Left lung (tissue), 10 donors: Measurements from ENCODE around the gene MLLT3. TPM values are rescaled to one million over a fixed set of nuclear protein-coding genes. Genes with fewer than 3 reads are reported as not detected.

Experiments
- ATAC-seq: fragments of 200-7000 bp; cut with Tn5 transposase; one replicate; pipeline ENCODE4 v1.9.1; 2020; ENCODE audit warnings: moderate library complexity
- DNase-seq, 4 donors: peaks; one replicate each; pipeline ENCODE4 v3.0.0-alpha.2; 2013 to 2020
- H3K27ac ChIP-seq, 2 donors: fragments of 200-600 bp; sonication (generic) in 1 of 2; one replicate each; pipeline versions ENCODE4 v1.5.0 to v1.8.0; 2020 to 2021
- H3K27me3 ChIP-seq, 2 donors: fragments of 200-600 bp; sonication (generic) in 1 of 2; one replicate each; pipeline versions ENCODE4 v1.5.0 to v1.8.0; 2020 to 2021
- H3K36me3 ChIP-seq, 2 donors: fragments of 200-600 bp; sonication (generic) in 1 of 2; one replicate each; pipeline versions ENCODE4 v1.5.0 to v1.8.0; 2020 to 2021
- H3K4me1 ChIP-seq, 2 donors: fragments of 200-600 bp; one replicate each; pipeline ENCODE4 v1.8.0; 2021
- H3K4me3 ChIP-seq, 2 donors: fragments of 200-600 bp; sonication (generic) in 1 of 2; one replicate each; pipeline versions ENCODE4 v1.5.0 to v1.8.0; 2020 to 2021; ENCODE audit warnings: mild to moderate bottlenecking in 1 of 2
- H3K9me3 ChIP-seq, 2 donors: fragments of 200-600 bp; sonication (generic) in 1 of 2; one replicate each; pipeline versions ENCODE4 v1.5.0 to v1.8.0; 2020 to 2021
- intact Hi-C, 2 donors: fragments of 100-400 bp; cut with DNase I; formaldehyde crosslinking; loops; one replicate each; pipeline versions ENCODE4 v1.11.2 to v1.14.2; 2022
- polyA plus RNA-seq, 6 donors: library from polyadenylated mRNA; unstranded; fragments of 120-200 nt; gene quantifications; one replicate each; pipeline ENCODE4 v1.2.1, GENCODE V29; 2013; ENCODE audit not compliant: insufficient read length in 6 of 6
- total RNA-seq, 2 donors: library from RNA; stranded (reverse); fragmentation: NEBNext Ultra II Directional; extraction: Animal tissue kit (Norgen Biotek cat#: 25700); gene quantifications; one replicate each; pipeline ENCODE4 v1.2.1, GENCODE V29; 2021
- TF ChIP-seq, protein P1 (sequence below), 2 donors: fragments of 200-600 bp; sonication (generic) in 1 of 2; IDR thresholded peaks; one replicate each; pipeline versions ENCODE4 v1.5.0 to v1.8.0; 2021; ENCODE audit warnings: antibody characterized with exemption in 2 of 2
- donor health status: DM: no; HTN: yes; CAD: no.
- donor health status: DM: no; HTN: no; CAD: no.

Gene MLLT3
- total and polyA plus RNA-seq, 8 donors: 17.0 to 38.2 (median 32.5) TPM

DNA sequence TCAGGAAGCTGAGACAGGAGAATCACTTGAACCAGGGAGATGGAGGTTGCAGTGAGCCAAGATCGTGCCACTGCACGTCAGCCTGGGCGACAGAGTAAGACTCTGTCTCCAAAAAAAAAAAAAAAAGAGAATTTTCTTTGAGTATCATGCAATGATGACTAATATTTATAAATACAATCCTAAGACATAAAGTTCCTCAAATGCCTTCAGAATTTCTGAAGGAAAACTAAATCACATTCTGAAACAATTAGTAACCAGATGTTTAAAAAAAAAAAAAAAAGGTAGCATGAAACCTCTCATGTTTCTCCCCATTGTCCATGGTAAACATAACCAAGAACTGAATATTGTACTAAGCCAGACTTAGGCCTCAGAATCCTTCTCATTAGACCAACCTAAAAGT is 23.1 kb downstream of the MLLT3 start:
- intact Hi-C loops: no loop called here
- DNase-seq (no peak), ATAC-seq (no peak)
- Histone ChIP-seq H3K9me3 (no peaks in the 10 kb centered on the region), H3K27ac (no peak overlapping the region), H3K36me3 (no peaks in the 10 kb centered on the region), H3K4me1 (peaks cover 10 to 19% of the 10 kb centered on the region in 2 donors), H3K27me3 (no peaks in the 10 kb centered on the region), H3K4me3 (no peak overlapping the region)
- TF ChIP-seq, protein P1, sequence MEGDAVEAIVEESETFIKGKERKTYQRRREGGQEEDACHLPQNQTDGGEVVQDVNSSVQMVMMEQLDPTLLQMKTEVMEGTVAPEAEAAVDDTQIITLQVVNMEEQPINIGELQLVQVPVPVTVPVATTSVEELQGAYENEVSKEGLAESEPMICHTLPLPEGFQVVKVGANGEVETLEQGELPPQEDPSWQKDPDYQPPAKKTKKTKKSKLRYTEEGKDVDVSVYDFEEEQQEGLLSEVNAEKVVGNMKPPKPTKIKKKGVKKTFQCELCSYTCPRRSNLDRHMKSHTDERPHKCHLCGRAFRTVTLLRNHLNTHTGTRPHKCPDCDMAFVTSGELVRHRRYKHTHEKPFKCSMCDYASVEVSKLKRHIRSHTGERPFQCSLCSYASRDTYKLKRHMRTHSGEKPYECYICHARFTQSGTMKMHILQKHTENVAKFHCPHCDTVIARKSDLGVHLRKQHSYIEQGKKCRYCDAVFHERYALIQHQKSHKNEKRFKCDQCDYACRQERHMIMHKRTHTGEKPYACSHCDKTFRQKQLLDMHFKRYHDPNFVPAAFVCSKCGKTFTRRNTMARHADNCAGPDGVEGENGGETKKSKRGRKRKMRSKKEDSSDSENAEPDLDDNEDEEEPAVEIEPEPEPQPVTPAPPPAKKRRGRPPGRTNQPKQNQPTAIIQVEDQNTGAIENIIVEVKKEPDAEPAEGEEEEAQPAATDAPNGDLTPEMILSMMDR (IDR thresholded peaks at IDR 0.05): no peak

DNA sequence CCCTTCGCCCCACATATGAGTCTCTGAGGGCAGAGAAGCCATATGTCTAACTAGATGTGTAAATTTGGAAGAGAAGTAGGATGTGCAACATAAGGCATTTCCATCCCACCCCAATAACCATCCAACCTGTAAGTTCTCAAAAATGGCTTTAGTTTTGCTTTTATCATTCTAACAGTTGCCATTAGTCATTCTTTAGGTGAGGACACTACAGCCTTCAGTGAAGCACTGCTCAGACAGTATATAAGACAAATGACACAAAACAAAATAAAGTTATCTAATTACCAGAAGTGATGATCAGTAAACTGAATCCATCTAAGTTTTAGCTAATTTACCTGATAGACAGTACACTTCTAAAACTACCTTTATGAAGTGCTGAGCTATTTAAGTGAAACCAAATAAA is 23.9 kb downstream of the MLLT3 start:
- DNase-seq: no peak
- peaks cover 9 to 15% of the 10 kb centered on the region in 2 donors for H3K4me1 ChIP-seq
- H3K36me3 ChIP-seq: no peaks in the 10 kb centered on the region
- intact Hi-C loops: no loop called here
- no peaks in the 10 kb centered on the region for H3K9me3 ChIP-seq
- TF ChIP-seq, protein P1 (IDR thresholded peaks at IDR 0.05): no peak
- H3K27ac ChIP-seq: no peak overlapping the region
- no peak for ATAC-seq
- H3K27me3 ChIP-seq: no peaks in the 10 kb centered on the region
- H3K4me3 ChIP-seq: no peak overlapping the region

DNA sequence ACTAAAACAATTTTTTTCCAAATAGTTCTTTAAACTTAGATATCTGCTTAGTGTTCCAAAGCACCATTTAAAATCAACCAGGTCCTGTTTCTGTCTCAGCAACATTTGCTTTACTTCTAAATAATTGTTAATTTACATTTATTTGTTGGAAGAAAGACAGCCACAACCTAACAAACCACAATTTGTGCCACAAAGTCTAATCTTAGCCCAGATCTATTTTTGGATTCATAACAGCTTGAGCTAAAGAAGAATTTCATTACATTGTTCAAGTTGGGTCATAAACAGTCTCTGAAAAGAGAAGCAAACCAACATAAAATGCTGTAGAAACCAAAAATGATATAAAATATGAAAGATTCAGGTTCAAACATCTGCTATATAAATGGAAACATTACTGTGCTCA is 24.4 kb downstream of the MLLT3 start:
- Histone ChIP-seq H3K9me3 (no peaks in the 10 kb centered on the region), H3K4me3 (no peak overlapping the region), H3K4me1 (peaks cover 4 to 10% of the 10 kb centered on the region in 2 donors), H3K27ac (no peak overlapping the region), H3K36me3 (no peaks in the 10 kb centered on the region), H3K27me3 (no peaks in the 10 kb centered on the region)
- no peak for DNase-seq
- intact Hi-C loops: no loop called here
- TF ChIP-seq, protein P1 (IDR thresholded peaks at IDR 0.05): no peak
- ATAC-seq: no peak

DNA sequence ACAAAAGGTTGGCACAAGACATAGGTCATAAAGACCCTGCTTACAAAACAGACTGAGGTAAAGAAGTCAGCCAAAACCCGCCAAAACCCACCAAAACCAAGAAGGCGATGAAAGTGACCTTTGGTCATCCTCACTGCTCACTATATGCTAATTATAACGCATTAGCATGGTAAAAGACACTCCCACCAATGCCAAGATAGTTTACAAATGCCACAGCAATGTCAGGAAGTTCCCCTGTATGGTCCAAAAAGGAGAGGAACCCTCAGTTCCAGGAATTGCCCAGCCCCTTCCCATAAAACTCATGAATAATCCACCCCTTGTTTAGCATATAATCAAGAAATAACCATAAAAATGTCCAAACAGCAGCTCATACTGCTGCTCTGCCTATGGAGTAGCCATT is 27.7 kb downstream of the MLLT3 start:
- no peaks in the 10 kb centered on the region for H3K36me3 ChIP-seq
- DNase-seq (no peak), ATAC-seq (no peak)
- H3K4me3 ChIP-seq: no peak overlapping the region
- intact Hi-C loops: no loop called here
- no peaks in the 10 kb centered on the region for H3K27me3 ChIP-seq
- no peaks in the 10 kb centered on the region for H3K9me3 ChIP-seq
- H3K4me1 ChIP-seq: no peaks in the 10 kb centered on the region
- TF ChIP-seq, protein P1 (IDR thresholded peaks at IDR 0.05): no peak
- no peak overlapping the region for H3K27ac ChIP-seq

DNA sequence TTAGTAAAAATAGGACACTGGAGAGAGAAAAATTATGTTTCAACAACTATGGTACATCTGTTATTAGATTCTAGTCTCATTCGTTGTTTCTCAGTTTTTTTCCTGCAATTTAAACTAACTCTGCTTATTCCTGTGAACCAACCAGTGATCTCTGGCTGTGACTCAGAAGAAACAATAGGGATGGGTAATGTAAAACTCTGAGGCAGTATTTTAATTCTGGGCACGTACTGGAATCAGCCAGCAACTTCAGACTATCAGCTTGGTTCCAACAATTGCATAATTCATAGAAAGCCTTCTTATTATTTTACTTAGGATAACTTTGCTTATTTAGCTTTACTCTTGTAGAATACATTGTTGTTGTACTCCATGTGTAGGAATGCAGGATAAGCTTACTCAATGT is 28.8 kb downstream of the MLLT3 start:
- H3K27ac ChIP-seq: no peak overlapping the region
- H3K9me3 ChIP-seq: no peaks in the 10 kb centered on the region
- TF ChIP-seq, protein P1 (IDR thresholded peaks at IDR 0.05): no peak
- H3K27me3 ChIP-seq: no peaks in the 10 kb centered on the region
- intact Hi-C loops: no loop called here
- DNase-seq (no peak), ATAC-seq (no peak)
- no peaks in the 10 kb centered on the region for H3K36me3 ChIP-seq
- H3K4me3 ChIP-seq: no peak overlapping the region
- H3K4me1 ChIP-seq: no peaks in the 10 kb centered on the region
